NCI-H774 (cell line): ENCODE data around the gene RGS17.
"Not testable (repeated sequence)": the region's sequence is repeated elsewhere in the genome, so short reads cannot be mapped to it uniquely, and the experiment has no call there.

Experiments
- DNase-seq: peaks from one replicate; lab custom pipeline; 2025; lab: John Stamatoyannopoulos, UW

RGS17 gene

DNA sequence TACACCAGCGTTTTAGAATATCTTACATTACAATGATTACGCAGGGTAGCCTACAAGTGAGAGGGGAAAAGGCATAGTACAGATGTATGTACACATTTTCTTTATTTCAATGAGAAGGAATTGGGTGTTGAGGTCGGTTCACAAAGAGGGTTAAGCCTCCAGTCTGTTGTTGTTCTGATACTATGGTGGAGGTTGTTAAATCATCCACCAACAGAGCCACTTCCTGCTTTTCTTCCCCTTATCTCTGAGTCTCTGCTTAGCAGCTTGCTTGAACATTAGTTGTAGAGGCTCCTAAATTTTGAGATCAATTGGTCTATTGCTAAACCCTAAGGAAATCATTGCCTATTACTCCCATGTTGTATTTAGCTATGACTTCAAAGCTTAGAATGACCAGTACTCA lies 7.3 kb downstream of the RGS17 start:
- DNase-seq, result no peak

DNA sequence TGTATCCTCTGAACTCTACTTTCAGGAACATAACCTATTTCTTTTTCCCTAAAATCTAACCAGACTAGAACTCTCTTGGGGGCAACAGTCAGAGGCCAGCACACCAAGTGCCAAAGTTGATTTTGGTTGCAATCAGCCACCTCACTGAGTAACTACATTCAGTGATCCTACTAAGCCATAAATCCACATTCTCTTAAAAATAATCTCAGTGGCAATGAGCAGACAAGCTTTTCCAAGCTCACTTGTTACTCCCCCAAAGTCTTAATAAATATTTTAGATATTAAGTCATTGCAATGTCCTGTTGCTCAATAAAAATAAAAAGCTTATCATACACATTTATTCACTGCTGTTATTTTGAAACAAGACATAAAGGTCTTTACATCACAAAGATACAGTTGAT lies 9.8 kb downstream of the RGS17 start:
- no peak for DNase-seq

DNA sequence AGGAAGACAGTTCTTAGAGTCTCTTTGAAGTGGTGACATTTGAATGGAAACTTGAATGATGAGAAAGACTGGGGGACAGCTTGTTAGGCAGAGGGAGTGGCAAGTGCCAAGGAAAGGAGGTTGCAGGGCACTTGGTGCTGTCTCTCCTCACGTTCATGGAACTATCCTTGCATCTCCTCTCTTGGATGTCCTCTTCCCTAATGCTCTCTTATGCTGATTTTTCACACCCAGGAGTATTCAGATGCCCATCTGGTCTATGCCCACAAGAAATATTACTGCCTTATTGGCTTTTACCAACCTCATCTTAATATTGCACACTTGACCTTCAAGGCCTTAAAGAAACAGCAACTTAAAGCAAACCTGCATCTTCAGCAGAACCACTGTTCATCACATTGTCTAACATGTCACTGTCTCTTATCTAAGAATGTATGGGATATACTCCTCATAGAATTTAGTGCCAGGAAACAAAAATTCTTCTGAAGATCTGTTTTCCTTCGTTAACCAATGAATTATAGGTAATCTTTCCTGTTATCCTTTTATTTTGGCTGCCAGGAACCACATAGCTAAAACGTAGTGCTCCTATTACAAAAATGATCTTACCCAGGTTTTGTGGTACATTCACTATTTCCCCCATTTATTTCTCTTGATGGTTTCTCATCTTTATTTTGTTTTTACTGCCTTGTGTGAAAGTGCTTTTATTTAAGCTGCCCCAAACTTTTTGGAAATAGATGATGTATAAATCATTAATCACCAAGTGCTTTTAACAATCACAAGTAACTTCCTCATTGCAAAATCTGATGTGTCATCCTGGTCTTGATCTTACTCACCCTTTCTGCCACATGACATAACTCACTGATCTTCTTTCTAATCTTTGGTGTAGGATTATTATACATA lies 12.8 kb downstream of the RGS17 start:
- DNase-seq, result no peak

DNA sequence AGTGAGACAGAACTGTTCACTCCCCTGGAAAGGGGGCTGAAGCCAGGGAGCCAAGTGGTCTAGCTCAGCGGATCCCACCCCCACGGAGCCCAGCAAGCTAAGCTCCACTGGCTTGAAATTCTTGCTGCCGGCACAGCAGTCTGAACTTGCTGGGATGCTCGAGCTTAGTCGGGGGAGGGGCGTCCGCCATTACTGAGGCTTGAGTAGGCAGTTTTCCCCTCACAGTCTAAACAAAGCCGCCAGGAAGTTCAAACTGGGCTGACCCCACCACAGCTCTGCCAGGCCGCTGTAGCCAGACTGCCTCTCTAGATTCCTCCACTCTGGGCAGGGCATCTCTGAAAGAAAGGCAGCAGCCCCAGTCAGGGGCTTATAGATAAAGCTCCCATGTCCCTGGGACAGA lies 20.0 kb downstream of the RGS17 start:
- not testable (repeated sequence) for DNase-seq

DNA sequence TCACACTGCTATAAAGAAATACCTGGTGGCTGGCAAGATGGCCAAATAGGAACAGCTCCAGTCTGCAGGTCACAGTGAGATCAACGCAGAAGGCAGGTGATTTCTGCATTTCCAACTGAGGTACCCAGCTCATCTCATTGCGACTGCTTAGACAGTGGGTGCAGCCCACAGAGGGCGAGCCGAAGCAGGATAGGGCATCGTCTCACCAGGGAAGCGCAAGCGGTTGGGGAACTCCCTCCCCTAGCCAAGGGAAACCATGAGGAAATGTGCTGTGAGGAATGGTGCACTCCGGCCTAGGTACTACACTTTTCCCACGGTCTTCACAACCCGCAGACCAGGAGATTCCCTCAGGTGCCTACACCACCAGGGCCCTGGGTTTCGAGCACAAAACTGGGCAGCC lies 20.5 kb downstream of the RGS17 start:
- DNase-seq, result not testable (repeated sequence)

DNA sequence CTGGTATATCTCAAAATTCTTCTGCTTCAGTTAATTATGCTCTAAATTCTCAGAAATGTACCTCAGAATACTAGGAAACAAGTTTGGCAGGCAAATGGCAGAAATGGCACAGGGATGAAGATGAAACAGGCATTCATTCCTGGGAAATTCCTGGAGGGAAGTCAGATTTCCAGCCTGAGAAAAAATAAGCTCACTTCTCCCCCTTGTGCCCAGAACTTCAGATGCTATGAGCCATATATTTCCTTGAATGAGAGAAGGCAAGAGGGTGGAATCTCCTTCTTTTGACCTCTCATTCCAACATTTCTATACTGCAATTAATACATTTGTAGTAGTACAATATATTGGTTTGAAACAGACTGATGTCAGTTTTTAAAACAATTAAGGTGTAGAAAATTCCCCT lies 22.8 kb downstream of the RGS17 start:
- DNase-seq, result no peak

DNA sequence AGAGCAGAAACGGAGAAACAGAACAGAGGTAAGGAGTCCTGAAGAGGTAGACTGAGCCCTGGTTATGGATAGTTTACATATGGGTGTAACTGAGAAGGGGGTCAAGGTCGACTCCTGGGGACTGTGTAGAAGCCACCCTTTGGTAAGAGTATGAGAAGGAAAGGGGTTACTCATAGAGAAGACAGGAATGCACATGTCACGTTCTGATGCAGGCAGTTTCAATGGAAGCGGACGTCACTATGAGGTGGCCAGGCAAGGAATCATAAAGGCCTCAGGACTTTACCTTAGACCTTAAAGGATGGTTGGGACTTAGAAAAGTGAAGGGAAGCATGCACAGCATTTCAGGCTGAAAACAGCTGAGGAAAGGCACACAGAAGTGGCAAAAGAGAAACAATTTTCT lies 25.1 kb downstream of the RGS17 start:
- no peak for DNase-seq

DNA sequence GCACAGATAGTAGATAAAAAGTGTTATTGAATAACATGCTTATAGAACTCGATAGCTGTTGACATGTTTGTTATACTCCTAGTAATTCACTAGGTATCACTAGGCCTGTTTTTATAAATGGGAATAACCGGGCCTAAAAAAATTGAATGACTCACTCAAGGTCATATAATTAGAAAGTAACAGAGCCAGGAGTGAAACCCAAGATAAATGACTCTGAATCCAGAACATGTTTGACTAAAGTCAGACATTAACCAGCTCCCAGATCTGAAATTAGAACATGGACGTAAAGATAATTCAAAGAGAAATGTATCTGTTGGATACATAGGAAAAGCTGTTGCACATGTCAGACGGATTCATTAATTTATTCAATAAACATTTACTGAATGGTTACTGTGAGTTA lies 26.9 kb downstream of the RGS17 start:
- no peak for DNase-seq

DNA sequence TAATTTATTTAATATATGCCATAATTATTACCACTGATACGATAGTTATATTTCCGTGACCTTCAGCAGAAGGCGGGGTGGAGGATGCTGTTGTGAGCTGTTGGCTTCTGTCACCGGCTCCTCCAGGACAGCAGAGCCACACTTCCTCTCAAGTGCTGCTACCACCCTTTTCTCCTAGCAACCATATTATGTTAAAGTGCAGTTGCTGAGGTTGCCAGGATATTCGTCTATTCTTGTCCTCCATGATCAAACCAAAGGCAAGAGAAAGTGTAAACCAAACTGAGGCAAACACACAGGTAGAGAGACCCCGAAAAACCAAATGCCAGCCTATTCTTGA lies 27.8 kb downstream of the RGS17 start:
- peak; percentile 19 for DNase-seq

DNA sequence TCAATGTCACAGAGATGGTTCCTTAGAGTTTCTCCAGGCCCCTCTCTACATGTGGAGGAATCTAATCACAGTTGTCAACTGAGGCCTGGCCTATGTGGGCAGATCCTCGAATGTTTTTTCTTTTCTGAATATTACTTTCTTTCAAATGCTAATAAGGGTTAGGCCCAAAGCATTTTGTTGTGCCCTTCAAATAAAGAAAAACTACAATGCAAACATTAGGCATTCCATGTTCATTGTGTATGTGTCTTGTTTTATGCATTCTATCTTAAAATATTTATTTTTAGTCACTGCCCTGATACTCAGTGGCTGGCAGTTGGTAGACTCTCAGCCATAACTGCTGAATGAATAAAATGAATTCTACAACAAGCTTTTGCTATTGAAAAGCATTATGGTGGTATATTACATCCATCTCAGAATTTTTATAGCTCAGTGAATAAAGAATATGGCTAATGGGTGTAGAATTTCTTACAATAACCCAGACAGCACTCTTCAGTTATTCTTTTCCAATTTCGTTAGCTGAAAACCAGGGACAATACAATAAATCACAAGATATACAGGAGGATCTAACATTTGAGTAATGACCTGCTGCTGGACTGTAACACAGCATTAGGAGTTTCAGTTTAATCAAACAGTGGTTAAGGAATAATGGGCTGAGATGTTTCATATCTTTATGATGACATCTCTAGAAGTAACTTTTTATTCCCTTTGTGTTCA lies 28.3 kb downstream of the RGS17 start:
- DNase-seq, result no peak

DNA sequence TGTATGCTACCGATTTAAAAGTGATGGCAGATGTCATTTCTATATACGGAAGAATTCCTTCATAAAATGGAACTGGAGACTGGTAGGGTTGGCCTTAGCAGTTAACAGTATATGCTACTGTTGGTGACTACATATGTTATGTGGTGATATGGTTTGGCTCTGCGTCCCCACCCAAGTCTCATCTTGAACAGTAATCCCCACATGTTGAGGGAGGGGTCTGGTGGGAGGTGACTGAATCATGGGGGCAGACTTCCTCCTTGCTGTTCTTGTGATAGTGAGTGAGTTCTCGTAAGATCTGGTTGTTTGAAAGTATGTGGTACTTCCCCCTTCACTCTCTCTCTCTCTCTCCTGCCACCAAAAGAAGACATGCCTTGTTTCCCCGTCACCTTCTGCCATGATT lies 29.6 kb downstream of the RGS17 start:
- no peak for DNase-seq

DNA sequence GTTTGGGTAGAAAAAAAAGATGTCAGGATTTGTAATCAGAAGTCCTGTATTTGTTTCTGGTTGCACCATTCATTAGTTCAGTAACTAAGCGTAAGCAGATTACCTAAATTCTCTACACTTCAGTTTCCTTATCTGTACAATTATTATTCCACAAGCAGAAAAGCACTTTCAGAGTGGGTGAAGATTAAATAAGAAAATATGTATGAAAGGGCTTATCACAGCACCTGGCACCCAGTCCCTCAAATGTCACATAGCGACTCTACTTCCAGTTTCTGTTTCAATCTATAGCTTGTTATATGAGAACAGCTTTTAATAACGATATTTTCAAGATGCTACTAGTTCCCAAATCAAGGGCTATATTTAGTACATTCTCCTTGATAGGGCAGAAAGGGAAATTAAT lies 31.4 kb downstream of the RGS17 start:
- DNase-seq, result no peak

DNA sequence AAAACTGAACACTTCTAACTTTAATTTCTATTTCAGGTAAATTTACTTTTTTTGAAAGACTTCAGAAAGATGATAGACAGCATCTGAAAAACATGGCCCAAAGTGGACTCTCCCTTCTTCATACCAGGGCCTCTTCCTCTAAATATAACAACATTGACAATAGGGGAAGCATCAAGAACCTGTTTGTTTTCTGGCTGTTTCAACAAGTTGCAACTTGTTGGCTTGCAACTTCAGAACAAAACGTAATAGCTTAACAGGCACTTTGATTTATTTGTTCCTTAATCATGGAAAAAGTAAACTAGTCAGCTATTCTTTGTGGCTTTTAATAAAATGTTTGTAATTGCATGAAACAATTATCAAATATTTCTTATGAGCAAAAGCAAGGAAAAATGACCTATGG lies 34.3 kb downstream of the RGS17 start:
- DNase-seq, result peak; percentile 40

DNA sequence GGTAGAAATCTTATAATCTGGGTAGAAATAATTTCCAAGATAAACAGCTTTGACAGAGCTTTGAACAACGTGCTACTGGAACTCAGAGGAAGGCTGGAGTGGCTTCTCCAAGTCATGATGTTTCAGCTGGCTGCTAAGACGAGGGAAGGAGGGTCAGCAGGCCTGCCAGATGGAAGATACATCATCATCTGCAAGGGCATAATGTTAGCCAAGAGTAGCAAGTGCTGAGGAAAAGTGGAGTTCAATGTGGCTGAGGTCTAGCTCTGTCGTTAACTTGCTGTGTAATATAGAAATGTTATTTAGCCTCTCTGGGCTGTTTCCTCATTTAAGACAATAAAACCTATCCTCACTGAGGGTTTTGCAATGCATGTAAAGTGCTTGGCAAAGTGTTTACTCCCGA lies 35.1 kb downstream of the RGS17 start:
- DNase-seq, result no peak

DNA sequence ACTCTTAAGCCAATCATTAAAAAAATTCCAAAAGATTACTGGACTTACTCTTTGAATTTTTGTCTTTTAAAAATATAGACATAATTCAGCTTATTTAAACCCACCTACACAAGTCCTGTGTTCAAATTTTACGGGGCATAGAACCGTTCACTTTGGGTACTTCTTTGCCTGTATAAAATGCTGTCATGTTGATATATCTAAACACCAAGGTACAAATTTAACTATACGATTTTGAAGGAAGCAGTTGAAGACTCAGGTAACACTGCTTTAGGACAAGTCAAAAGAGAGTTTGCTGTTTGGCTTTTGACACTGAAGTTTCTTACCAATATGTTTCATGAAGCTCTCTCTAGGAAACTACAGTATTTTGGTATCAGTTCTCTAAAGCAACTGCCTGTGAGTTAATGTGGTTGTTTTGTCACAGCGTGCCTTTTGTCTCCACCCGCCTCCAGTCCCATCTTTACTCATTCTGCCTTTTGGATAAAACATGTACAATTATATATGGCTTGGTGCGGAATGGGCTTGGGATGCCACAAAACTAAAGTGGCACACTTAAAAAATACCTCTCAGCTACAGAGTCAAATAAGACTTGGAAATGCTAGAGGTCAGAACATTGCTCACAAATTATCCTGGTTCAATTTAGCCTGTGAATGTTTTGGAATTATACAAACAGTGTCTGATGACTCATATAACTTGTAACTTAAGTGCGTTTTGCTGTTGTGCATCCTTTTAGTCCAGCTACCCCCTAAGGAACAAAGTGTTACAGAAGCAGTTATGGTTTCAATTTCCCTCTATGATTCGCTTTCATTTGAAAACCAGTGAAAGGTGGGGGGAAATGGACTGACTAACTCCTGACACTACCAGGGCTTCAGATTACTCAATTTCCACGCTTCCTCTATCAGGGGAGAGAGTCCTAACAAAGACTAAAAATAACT lies 38.7 kb downstream of the RGS17 start:
- DNase-seq, result no peak

DNA sequence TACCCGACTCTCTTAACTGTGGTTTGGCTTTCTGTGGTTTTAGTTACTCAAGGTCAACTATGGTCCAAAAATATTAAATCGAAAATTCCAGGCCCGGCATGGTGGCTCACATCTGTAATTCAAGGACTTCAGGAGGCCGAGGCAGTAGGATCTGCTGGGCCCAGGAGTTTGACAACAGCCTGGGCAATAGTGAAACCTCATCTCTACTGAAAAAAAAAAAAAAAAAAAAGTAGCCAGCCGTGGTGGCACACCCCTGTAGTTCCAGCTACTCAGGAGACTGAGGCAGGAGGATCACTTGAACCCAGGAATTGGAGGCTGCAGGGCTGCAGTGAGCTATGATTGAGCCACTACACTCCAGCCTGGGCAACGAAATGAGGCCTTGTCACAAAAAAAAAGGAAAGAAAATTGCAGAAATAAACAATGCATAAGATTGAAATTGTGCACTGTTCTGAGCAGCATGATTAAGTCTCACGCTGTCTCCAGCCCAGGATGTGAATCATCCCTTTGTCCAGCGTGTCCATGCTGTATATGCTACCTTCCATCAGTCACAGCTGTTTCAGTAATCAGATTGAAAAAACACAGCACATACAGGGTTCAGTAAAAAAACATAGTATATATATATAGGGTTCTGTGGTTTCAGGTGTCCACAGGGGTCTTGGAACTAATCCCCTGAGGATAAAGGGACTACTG lies 40.7 kb downstream of the RGS17 start:
- DNase-seq, result no peak

DNA sequence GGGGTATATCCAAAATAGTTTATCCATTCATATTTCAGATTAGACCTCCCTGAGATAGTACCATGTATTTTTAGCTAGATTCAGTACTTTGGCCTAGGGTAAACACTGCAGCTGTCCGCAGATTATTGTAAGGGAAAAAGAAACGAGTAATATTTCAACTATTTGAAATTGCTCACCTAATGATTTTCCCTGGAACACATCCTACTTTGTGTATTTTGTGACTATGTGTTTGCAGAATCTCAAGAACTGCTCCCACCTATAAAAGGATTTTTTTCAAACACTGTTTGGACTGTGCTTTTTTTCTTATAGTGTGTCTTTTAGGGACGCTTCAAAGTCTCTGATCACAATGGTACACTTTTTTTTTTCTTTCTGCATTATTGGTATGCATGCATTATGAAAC lies 42.3 kb downstream of the RGS17 start:
- DNase-seq, result no peak

DNA sequence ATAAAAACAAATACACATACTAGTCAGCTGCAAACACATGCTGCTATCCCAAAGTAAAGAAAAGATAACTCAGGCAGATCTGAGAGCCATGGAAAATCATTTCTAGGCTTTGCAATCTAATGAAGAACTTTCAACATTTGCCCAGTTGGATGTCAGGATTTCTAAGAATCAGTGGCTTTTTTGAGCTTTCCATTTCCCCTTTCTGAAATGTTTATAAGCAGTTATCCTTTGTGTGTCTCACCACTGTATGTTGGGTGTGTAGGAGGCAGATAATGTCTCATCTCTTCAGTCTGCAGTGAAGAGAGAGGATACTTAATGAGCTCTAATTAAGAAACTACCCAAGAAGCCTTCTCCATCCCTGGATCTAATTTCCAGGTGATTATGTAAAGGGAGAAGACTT lies 43.6 kb downstream of the RGS17 start:
- DNase-seq, result no peak

DNA sequence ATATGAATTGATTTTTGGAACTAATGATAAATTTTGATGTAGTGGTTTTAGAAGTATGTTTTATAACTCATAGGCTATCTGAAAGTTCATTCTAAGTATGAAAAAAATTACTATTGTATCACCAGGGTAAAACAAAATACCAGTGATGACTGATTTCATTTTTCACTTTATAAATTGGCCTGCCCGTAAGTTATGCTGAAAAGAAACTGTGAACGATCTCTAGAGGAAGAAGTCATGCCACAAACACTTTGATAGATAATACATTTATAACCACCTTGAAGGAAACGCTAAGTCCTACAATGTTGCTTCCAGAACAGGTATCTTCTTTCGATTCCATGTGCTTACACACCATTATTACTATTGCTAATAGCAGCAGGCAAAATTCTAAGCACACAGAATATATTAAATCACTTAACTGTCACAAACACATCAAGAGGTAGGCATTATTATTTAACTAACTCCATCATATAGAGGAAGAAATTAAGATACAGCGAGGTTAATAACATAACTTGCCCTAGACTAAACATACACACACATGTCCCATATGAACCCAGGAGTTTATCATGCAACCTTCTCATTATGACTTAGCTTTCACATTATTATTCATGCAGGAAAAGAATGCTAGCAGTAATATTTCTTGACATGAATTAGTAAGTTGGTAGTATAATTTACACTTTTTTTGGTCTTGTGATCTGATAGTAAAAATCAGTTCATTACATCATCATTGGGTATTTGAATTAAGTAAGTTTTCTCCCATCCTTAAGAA lies 44.7 kb downstream of the RGS17 start:
- DNase-seq, result no peak

DNA sequence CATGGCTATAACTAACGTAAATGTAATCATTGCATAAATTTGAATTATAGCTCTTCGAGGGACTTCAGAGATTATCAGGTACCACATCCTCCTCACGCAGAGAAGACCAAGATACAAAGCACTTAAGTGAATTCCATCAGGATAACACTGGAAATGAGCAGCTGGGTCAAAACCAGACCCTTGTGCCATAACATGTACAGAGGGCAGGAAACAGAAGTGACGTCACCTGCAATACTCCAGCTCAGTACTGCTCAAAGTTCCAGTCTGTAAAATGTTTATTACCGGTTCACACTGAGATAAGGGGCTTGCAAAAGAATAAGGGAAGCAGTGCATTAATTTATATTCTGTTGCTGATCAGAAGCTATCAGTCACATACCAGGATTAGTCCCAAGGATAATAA lies 45.8 kb downstream of the RGS17 start:
- no peak for DNase-seq

DNA sequence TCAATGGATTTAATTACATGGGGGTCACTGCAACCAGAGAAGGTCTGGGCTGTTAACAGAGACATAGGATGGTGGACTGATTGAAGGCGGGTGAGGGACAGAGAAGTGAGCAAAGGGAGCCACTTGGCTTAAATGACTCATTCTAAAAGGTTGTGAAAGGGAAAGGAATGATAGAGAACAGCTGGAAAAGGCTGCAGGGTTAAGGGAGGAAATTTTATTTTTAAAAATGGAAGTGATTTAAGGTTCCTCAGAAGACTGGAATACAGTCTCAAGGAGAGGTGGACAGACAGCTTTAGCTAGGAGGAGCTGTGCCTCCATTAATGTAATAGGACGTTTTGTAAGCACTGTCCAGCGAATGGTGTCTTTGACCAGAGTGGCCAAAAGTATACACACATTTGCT lies 46.7 kb downstream of the RGS17 start:
- no peak for DNase-seq
